GM12878 (cell line): ENCODE results near the gene CCDC27. TPM values are rescaled to one million over a fixed set of nuclear protein-coding genes. Genes with fewer than 3 reads are reported as not detected.

ENCODE experiments used
- ATAC-seq: fragments of 200-7000 bp; cut with Tn5 transposase; 3 replicates; pipeline ENCODE4 v1.9.1; 2020; ENCODE audit warnings: mild to moderate bottlenecking, moderate library complexity
- BruUV-seq: library from RNA; stranded (reverse); fragments of 400-500 nt; replicated peaks from 2 replicates; lab custom pipeline; 2021; lab: Mats Ljungman, UMichigan
- CTCF ChIA-PET: fragments of 300-600 bp; sonication (Branson Sonifier 250); formaldehyde crosslinking; extraction: SDS; loops from one replicate; lab custom pipeline; 2021; ENCODE audit warnings: inconsistent platforms; lab: Yijun Ruan, JAX
- POLR2A ChIA-PET: fragments of 350-600 bp; formaldehyde crosslinking; extraction: SDS; loops from one replicate; lab custom pipeline; 2021; ENCODE audit warnings: inconsistent platforms; lab: Charles Lee
- RAD21 ChIA-PET: fragments of 300-600 bp; sonication (Branson Sonifier 250); formaldehyde crosslinking; loops from one replicate; lab custom pipeline; 2023; ENCODE audit warnings: antibody characterized with exemption; ENCODE audit not compliant: unreplicated experiment; lab: Charles Lee
- SMC1A ChIA-PET: fragments of 300-600 bp; sonication (Branson Sonifier 250); formaldehyde crosslinking; loops from one replicate; lab custom pipeline; 2023; ENCODE audit not compliant: unreplicated experiment, uncharacterized antibody; lab: Charles Lee
- DNase-seq: peaks from one replicate; pipeline ENCODE4 v3.0.0-alpha.2; 2011; ENCODE audit warnings: low read depth, low spot score
- FAIRE-seq: peaks from 3 replicates; lab custom pipeline; 2011; peaks lifted over from hg19 to GRCh38; lab: Jason Lieb, UNC
- H2AFZ ChIP-seq: 2 replicates; pipeline ENCODE4 v1.6.0; 2011; ENCODE audit warnings: low read depth, low read length, control low read depth; ENCODE audit not compliant: control insufficient read depth
- H3K27ac ChIP-seq: 2 replicates; pipeline ENCODE4 v1.5.1; 2011; ENCODE audit warnings: control low read depth; ENCODE audit not compliant: control insufficient read depth, insufficient read depth
- H3K27me3 ChIP-seq, 2 experiments: replicated peaks in 1 of 2; 2 replicates each; pipeline versions ENCODE4 v1.6.0 to v1.6.1; 2011; ENCODE audit warnings: low read length in 1 of 2; ENCODE audit not compliant: control insufficient read depth in 2 of 2, insufficient read depth in 2 of 2
- H3K36me3 ChIP-seq, 2 experiments: 2 replicates each; pipeline ENCODE4 v1.5.1; 2011; ENCODE audit warnings: low read length in 1 of 2; ENCODE audit not compliant: control insufficient read depth in 2 of 2, insufficient read depth in 2 of 2
- H3K4me1 ChIP-seq: 2 replicates; pipeline ENCODE4 v1.6.1; 2011; ENCODE audit warnings: mild to moderate bottlenecking, low read length, moderate library complexity, mixed read lengths; ENCODE audit not compliant: control insufficient read depth, insufficient read depth
- H3K4me2 ChIP-seq: 2 replicates; pipeline ENCODE4 v1.6.0; 2011; ENCODE audit warnings: control low read depth; ENCODE audit not compliant: control insufficient read depth, insufficient read depth
- H3K4me3 ChIP-seq: fragments of 200-600 bp; sonication (generic); 2 replicates; pipeline ENCODE4 v1.5.1; 2016
- H3K79me2 ChIP-seq: 2 replicates; pipeline ENCODE4 v1.6.0; 2011; ENCODE audit warnings: low read length; ENCODE audit not compliant: control insufficient read depth, insufficient read depth
- H3K9ac ChIP-seq: 2 replicates; pipeline ENCODE4 v1.8.0; 2011; ENCODE audit warnings: low read length, control low read depth, mixed read lengths; ENCODE audit not compliant: control insufficient read depth, insufficient read depth
- H3K9me3 ChIP-seq: replicated peaks from 3 replicates; pipeline ENCODE4 v1.5.1; 2011; ENCODE audit warnings: mild to moderate bottlenecking, low read length; ENCODE audit not compliant: control insufficient read depth, insufficient read depth
- H4K20me1 ChIP-seq: 2 replicates; pipeline ENCODE4 v1.6.0; 2011; ENCODE audit not compliant: control insufficient read depth, insufficient read depth
- BCL11A ChIP-seq: IDR thresholded peaks from 2 replicates; pipeline ENCODE4 v1.6.1; 2011; ENCODE audit warnings: low read depth, low read length
- BCLAF1 ChIP-seq: fragments of 450-650 bp; IDR thresholded peaks from 2 replicates; pipeline ENCODE4 v1.6.1; 2017; ENCODE audit warnings: antibody characterized with exemption, mild to moderate bottlenecking, moderate library complexity
- CEBPB ChIP-seq, 2 experiments: fragments of 150-350 bp in 1 of 2; IDR thresholded peaks; 2 replicates each; pipeline ENCODE4 v1.6.1; 2012 to 2014; ENCODE audit warnings: low read depth in 2 of 2, low read length in 2 of 2, borderline replicate concordance in 1 of 2, inconsistent platforms in 1 of 2
- CREB1 ChIP-seq: IDR thresholded peaks from 2 replicates; pipeline ENCODE4 v1.6.1; 2012; ENCODE audit warnings: low read depth, mild to moderate bottlenecking, inconsistent platforms
- FOS ChIP-seq: IDR thresholded peaks from 3 replicates; pipeline ENCODE4 v1.6.1; 2011; ENCODE audit warnings: borderline replicate concordance; ENCODE audit not compliant: insufficient read length; ENCODE audit errors: extremely low read depth
- IRF3 ChIP-seq: fragments of 450-650 bp; IDR thresholded peaks from 2 replicates; pipeline ENCODE4 v1.6.1; 2014; ENCODE audit warnings: mild to moderate bottlenecking
- MLLT1 ChIP-seq: fragments of 450-650 bp; IDR thresholded peaks from 2 replicates; pipeline ENCODE4 v1.6.1; 2016; ENCODE audit warnings: mild to moderate bottlenecking
- MYB ChIP-seq: fragments of 150-350 bp; IDR thresholded peaks from 2 replicates; pipeline ENCODE4 v1.6.1; 2014; ENCODE audit warnings: mild to moderate bottlenecking, low read depth, low read length, borderline replicate concordance
- PML ChIP-seq: IDR thresholded peaks from 2 replicates; pipeline ENCODE4 v1.6.1; 2012; ENCODE audit warnings: low read length, inconsistent platforms
- WGBS: methylation state at CpG from one replicate; pipeline ENCODE4 v1.1.6; 2016; ENCODE audit warnings: low lambda C conversion rate; ENCODE audit not compliant: insufficient replicate concordance, insufficient coverage; ENCODE audit errors: missing lambda C conversion rate; 5-methylcytosine and 5-hydroxymethylcytosine counted together
- in situ Hi-C: fragments of 300-500 bp; cut with MboI; formaldehyde crosslinking; loops from 9 replicates; pipeline ENCODE4 v1.14.3; 2018; ENCODE audit warnings: mixed read lengths
- intact Hi-C: fragments of 100-400 bp; cut with micrococcal nuclease; formaldehyde crosslinking; loops from one replicate; pipeline ENCODE4 v1.14.2; 2022; ENCODE audit not compliant: unreplicated experiment
- polyA plus RNA-seq, 11 experiments: library from polyadenylated mRNA; depleted of rRNA in 4 of 11; unstranded in 6 of 11; stranded (reverse) in 5 of 11; fragments of >200 nt; fragmentation: Nextera tagmentation in 4 of 11; fragmentation: Illumina TruSeq in 1 of 11; extraction: Ambion mirVana in 4 of 11; extraction: Trizol in 1 of 11; gene quantifications; 1 replicate in 1 of 11; 2 replicates in 10 of 11; pipeline versions ENCODE4 v1.2.1 to v1.2.3, GENCODE V29; 2011 to 2016; ENCODE audit warnings: inconsistent platforms in 2 of 11, missing spikeins in 2 of 11, low read depth in 1 of 11
- total RNA-seq, 4 experiments: library from RNA; depleted of rRNA in 3 of 4; stranded (reverse); fragments of >200 nt in 3 of 4; fragmentation: Illumina TruSeq in 1 of 4; extraction: Trizol in 1 of 4; gene quantifications; 2 replicates each; pipeline versions ENCODE4 v1.2.1 to v1.2.3, GENCODE V29; 2013 to 2021

Gene CCDC27
- total and polyA plus RNA-seq, 10 of the 15 experiments (the other 5 are each of a cell fraction or from before 2014, with no cell fraction given), result 0.05 TPM; not detected in 9

- in situ Hi-C loops (no loop called here), intact Hi-C loops (loop anchor here (1.0 kb wide), 1 partner anchor 25 kb away; no protein-coding TSS in a partner anchor)
- H3K4me2 ChIP-seq, result no peak overlapping the region
- ATAC-seq, result no peak
- no peak overlapping the region for H3K4me3 ChIP-seq
- peaks cover 3 to 12% of the 10 kb centered on the region in 2 experiments; a peak in 3 of 4 replicates for H3K36me3 ChIP-seq
- no peak for DNase-seq
- H3K4me1 ChIP-seq, result peaks cover 15% of the 10 kb centered on the region
- H3K27ac ChIP-seq, result no peak overlapping the region
- no peaks in the 10 kb centered on the region for H3K9me3 ChIP-seq
- H3K27me3 ChIP-seq, result no peaks in the 10 kb centered on the region
- BruUV-seq, result no TSS peak
- RAD21 ChIA-PET, result interaction anchor here (0.7 to 1.5 kb wide), 4 partner anchors 20 to 123 kb away, joined by 3 to 12 read pairs (median 4); partner anchors contain the start of genes C1orf174 and LRRC47
- TF ChIP-seq IRF3 (no peak), MLLT1 (no peak), BCLAF1 (no peak), MYB (no peak), PML (no peak), CREB1 (no peak), BCL11A (no peak), FOS (no peak), CEBPB (IDR thresholded peaks at IDR 0.05; ENCODE audit: borderline replicate concordance in 1 of 2, low read depth in 2 of 2, low read length in 2 of 2) (no peak)
- WGBS, result 77% methylated on average over 19 of the region's 21 CpGs
- no peak overlapping the region for H2AFZ ChIP-seq
- H3K79me2 ChIP-seq, result no peaks in the 10 kb centered on the region
- POLR2A ChIA-PET, result interaction anchor here (1.3 kb wide), 1 partner anchor 20 kb away, joined by 4 read pairs; the partner anchor contains the start of gene LRRC47
- H4K20me1 ChIP-seq, result no peaks in the 10 kb centered on the region
- CTCF ChIA-PET, result interaction anchor here (0.9 to 1.5 kb wide), 8 partner anchors 8 to 131 kb away, joined by 3 to 8 read pairs (median 4); partner anchors contain the start of gene LRRC47
- no peak overlapping the region for H3K9ac ChIP-seq
- SMC1A ChIA-PET, result no interaction called here
- FAIRE-seq, result no peak
Measured at GRCh38 chr1:3776231-3776961, 24.1 kb downstream of the CCDC27 start.
